ENCODE results near the gene GPX4.

DNA sequence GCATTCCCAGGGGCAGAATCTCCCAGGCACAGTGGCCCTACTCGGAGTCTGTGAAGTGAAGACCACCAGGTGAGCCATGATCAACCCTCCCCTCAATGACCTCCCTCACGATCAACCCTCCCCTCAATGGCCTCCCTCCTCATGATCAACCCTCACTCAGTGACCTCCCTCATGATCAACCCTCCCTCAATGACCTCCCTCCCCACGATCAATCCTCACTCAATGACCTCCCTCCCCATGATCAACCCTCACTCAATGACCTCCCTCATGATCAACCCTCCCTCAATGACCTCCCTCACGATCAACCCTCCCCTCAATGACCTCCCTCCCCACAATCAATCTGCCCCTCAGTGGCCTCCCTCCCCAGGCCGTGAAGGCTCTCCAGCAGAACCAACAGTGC lies 38.1 kb downstream of the GPX4 start:
- TF ChIP-seq POLR2AphosphoS5 (IDR thresholded peaks at IDR 0.05; ENCODE audit: low read depth, low read length) (no peak), TCF7L2 (IDR thresholded peaks at IDR 0.05; ENCODE audit: low read depth, low read length) (no peak), SIN3A (IDR thresholded peaks at IDR 0.05; ENCODE audit: borderline replicate concordance, insufficient read depth, low read depth, low read length) (no peak)
- TF ChIP-seq, protein P1, sequence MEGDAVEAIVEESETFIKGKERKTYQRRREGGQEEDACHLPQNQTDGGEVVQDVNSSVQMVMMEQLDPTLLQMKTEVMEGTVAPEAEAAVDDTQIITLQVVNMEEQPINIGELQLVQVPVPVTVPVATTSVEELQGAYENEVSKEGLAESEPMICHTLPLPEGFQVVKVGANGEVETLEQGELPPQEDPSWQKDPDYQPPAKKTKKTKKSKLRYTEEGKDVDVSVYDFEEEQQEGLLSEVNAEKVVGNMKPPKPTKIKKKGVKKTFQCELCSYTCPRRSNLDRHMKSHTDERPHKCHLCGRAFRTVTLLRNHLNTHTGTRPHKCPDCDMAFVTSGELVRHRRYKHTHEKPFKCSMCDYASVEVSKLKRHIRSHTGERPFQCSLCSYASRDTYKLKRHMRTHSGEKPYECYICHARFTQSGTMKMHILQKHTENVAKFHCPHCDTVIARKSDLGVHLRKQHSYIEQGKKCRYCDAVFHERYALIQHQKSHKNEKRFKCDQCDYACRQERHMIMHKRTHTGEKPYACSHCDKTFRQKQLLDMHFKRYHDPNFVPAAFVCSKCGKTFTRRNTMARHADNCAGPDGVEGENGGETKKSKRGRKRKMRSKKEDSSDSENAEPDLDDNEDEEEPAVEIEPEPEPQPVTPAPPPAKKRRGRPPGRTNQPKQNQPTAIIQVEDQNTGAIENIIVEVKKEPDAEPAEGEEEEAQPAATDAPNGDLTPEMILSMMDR (IDR thresholded peaks at IDR 0.05): no peak
- TF ChIP-seq, protein P2, sequence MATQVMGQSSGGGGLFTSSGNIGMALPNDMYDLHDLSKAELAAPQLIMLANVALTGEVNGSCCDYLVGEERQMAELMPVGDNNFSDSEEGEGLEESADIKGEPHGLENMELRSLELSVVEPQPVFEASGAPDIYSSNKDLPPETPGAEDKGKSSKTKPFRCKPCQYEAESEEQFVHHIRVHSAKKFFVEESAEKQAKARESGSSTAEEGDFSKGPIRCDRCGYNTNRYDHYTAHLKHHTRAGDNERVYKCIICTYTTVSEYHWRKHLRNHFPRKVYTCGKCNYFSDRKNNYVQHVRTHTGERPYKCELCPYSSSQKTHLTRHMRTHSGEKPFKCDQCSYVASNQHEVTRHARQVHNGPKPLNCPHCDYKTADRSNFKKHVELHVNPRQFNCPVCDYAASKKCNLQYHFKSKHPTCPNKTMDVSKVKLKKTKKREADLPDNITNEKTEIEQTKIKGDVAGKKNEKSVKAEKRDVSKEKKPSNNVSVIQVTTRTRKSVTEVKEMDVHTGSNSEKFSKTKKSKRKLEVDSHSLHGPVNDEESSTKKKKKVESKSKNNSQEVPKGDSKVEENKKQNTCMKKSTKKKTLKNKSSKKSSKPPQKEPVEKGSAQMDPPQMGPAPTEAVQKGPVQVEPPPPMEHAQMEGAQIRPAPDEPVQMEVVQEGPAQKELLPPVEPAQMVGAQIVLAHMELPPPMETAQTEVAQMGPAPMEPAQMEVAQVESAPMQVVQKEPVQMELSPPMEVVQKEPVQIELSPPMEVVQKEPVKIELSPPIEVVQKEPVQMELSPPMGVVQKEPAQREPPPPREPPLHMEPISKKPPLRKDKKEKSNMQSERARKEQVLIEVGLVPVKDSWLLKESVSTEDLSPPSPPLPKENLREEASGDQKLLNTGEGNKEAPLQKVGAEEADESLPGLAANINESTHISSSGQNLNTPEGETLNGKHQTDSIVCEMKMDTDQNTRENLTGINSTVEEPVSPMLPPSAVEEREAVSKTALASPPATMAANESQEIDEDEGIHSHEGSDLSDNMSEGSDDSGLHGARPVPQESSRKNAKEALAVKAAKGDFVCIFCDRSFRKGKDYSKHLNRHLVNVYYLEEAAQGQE (IDR thresholded peaks at IDR 0.05; ENCODE audit: insufficient read depth in 1 of 2, low read depth in 2 of 2, low read length in 1 of 2): no peak

Measured in Panc1 (cell line).